Liver (tissue), 9 donors: ENCODE measurements around the gene TCEANC. TPM values are rescaled to one million over a fixed set of nuclear protein-coding genes. Genes with fewer than 3 reads are reported as not detected.
"Not testable (repeated sequence)": the region's sequence is repeated elsewhere in the genome, so short reads cannot be mapped to it uniquely, and the experiment has no call there.

Experiments
- DNase-seq: peaks from one replicate; pipeline ENCODE4 v3.0.0-alpha.2; 2017; ENCODE audit warnings: low spot score
- H3K27ac ChIP-seq, 2 donors: one replicate each; pipeline ENCODE4 v1.7.0; 2013; ENCODE audit warnings: inconsistent platforms in 2 of 2, low read length in 2 of 2, control low read depth in 1 of 2, low read depth in 1 of 2, mild to moderate bottlenecking in 1 of 2
- H3K27me3 ChIP-seq, 4 donors: one replicate each; pipeline versions ENCODE4 v1.6.1 to v1.7.0; 2013; ENCODE audit warnings: low read length in 3 of 4, inconsistent platforms in 1 of 4, mild to moderate bottlenecking in 1 of 4, moderate library complexity in 1 of 4; ENCODE audit not compliant: control insufficient read depth in 4 of 4, insufficient read depth in 4 of 4
- H3K36me3 ChIP-seq, 4 donors: one replicate each; pipeline versions ENCODE4 v1.6.1 to v1.7.0; 2013; ENCODE audit warnings: low read length in 3 of 4, mild to moderate bottlenecking in 3 of 4, low read depth in 1 of 4, moderate library complexity in 1 of 4; ENCODE audit not compliant: control insufficient read depth in 4 of 4, insufficient read depth in 3 of 4
- H3K4me1 ChIP-seq, 4 donors: one replicate each; pipeline versions ENCODE4 v1.6.1 to v1.7.0; 2013; ENCODE audit warnings: low read length in 3 of 4, mild to moderate bottlenecking in 3 of 4, moderate library complexity in 1 of 4; ENCODE audit not compliant: control insufficient read depth in 4 of 4, insufficient read depth in 4 of 4
- H3K4me3 ChIP-seq, 3 donors: one replicate each; pipeline versions ENCODE4 v1.6.1 to v1.7.0; 2013; ENCODE audit warnings: low read length in 3 of 3, control low read depth in 1 of 3, low read depth in 1 of 3, mild to moderate bottlenecking in 1 of 3
- H3K9ac ChIP-seq, 2 donors: one replicate each; pipeline ENCODE4 v1.7.0; 2013; ENCODE audit warnings: low read length in 2 of 2, mild to moderate bottlenecking in 2 of 2, moderate library complexity in 2 of 2, control low read depth in 1 of 2, low read depth in 1 of 2
- H3K9me3 ChIP-seq, 4 donors: one replicate each; pipeline versions ENCODE4 v1.6.1 to v1.7.0; 2013; ENCODE audit warnings: low read length in 3 of 4; ENCODE audit not compliant: control insufficient read depth in 4 of 4
- FOXA1 ChIP-seq: IDR thresholded peaks from 2 replicates; pipeline ENCODE4 v1.6.1; 2016; ENCODE audit warnings: antibody characterized with exemption
- JUND ChIP-seq, 2 donors: IDR thresholded peaks; 2 replicates each; pipeline ENCODE4 v1.6.1; 2016; ENCODE audit warnings: antibody characterized with exemption in 2 of 2
- NR2F2 ChIP-seq: IDR thresholded peaks from 2 replicates; pipeline ENCODE4 v1.6.1; 2016; ENCODE audit warnings: antibody characterized with exemption
- RXRA ChIP-seq, 2 donors: IDR thresholded peaks; 2 replicates each; pipeline ENCODE4 v1.6.1; 2017 to 2018; ENCODE audit warnings: antibody characterized with exemption in 2 of 2, mild to moderate bottlenecking in 1 of 2
- YY1 ChIP-seq: IDR thresholded peaks from 2 replicates; pipeline ENCODE4 v1.6.1; 2016; ENCODE audit warnings: antibody characterized with exemption, mild to moderate bottlenecking
- WGBS: extraction: QIAGEN DNeasy Blood & Tissue Kit; methylation state at CpG from one replicate; pipeline ENCODE4 v1.1.7; 2013; 5-methylcytosine and 5-hydroxymethylcytosine counted together
- polyA plus RNA-seq, 2 donors: library from polyadenylated mRNA; stranded (reverse) in 1 of 2; unstranded in 1 of 2; fragments of 200-250 nt in 1 of 2; fragments of >200 nt in 1 of 2; fragmentation: Nextera tagmentation in 1 of 2; extraction: Ambion mirVana in 1 of 2; gene quantifications; one replicate each; pipeline versions ENCODE4 v1.2.1 to v1.2.3, GENCODE V29; 2013 to 2015
- total RNA-seq, 2 donors: library from RNA; depleted of rRNA; stranded (reverse); fragments of >200 nt; gene quantifications; one replicate each; pipeline ENCODE4 v1.2.3, GENCODE V29; 2014
- TF ChIP-seq, protein P1 (sequence below): IDR thresholded peaks from 2 replicates; pipeline ENCODE4 v1.6.1; 2016; ENCODE audit warnings: antibody characterized with exemption
- TF ChIP-seq, protein P2 (sequence below): IDR thresholded peaks from 2 replicates; pipeline ENCODE4 v1.6.1; 2016; ENCODE audit warnings: antibody characterized with exemption
- TF ChIP-seq, protein P3 (sequence below): IDR thresholded peaks from 2 replicates; pipeline ENCODE4 v1.6.1; 2016; ENCODE audit warnings: antibody characterized with exemption
- TF ChIP-seq, protein P4 (sequence below): fragments of 150-350 bp; IDR thresholded peaks from 2 replicates; pipeline ENCODE4 v1.5.1; 2017; ENCODE audit warnings: improper control_type of control experiment, low read depth, low read length; ENCODE audit not compliant: missing input control
- donor health status: healthy.
- donor health status: healthy.
- donor health status: healthy.
- donor health status: healthy.
- donor health status: healthy.

The TCEANC gene
- total and polyA plus RNA-seq, 4 donors, result 0.73 to 7.7 (median 3.6) TPM

DNA sequence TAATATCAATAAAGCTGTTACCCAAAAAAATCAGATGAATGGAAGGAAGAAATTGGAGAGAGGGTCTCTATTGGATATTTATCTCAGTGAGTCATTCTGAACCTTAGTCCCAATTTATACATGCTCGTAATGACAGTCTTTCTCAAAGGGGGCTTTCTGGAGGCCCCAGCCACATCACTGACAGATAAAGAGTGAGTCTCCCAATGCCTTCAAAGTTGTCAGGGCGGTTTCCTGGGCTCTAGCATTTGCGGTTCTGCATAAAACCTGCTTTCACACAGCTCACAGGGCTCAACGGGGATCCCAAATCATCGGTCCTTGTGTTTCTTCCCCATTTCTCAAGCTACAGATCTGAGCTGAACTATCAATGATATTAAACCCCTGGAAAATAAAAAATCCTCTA is 17.3 kb downstream of the TCEANC start:
- Histone ChIP-seq H3K4me3 (no peak overlapping the region), H3K9ac (no peak overlapping the region), H3K4me1 (peaks cover 0 to 2% (median 0%) of the 10 kb centered on the region in 4 donors), H3K27ac (no peak overlapping the region), H3K9me3 (peaks cover 0 to 3% (median 0%) of the 10 kb centered on the region in 4 donors), H3K36me3 (no peaks in the 10 kb centered on the region), H3K27me3 (no peaks in the 10 kb centered on the region)
- DNase-seq, result no peak
- WGBS, result 89% methylated on average over 5 of the region's 5 CpGs
- TF ChIP-seq NR2F2 (no peak), YY1 (no peak), RXRA (IDR thresholded peaks at IDR 0.05) (no peak)
- TF ChIP-seq, protein P1, sequence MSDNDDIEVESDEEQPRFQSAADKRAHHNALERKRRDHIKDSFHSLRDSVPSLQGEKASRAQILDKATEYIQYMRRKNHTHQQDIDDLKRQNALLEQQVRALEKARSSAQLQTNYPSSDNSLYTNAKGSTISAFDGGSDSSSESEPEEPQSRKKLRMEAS, result no peak
- TF ChIP-seq, protein P2, sequence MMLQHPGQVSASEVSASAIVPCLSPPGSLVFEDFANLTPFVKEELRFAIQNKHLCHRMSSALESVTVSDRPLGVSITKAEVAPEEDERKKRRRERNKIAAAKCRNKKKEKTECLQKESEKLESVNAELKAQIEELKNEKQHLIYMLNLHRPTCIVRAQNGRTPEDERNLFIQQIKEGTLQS, result no peak

DNA sequence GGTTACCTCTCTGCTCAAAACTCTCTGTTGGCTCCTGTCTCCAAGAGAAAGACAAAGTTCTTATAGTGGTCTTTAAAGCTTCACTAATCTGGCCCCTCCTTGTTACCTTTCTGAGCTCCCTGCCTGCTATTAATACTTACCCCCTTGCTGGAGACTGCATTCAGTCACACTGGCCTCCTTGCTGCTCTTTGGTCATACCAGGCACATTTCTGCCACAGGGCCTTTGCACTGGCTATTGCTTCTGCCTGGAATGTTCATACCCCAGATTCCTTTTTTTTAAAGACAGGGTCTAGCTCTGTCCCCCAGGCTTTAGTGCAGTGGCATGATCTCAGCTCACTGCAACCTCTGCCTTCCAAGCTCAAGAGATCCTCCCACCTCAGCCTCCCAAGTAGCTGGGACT is 20.1 kb downstream of the TCEANC start:
- Histone ChIP-seq H3K27me3 (no peaks in the 10 kb centered on the region), H3K27ac (no peak overlapping the region), H3K4me3 (no peak overlapping the region), H3K9ac (no peak overlapping the region), H3K9me3 (peaks cover 0 to 3% (median 0%) of the 10 kb centered on the region in 4 donors), H3K36me3 (no peaks in the 10 kb centered on the region), H3K4me1 (no peaks in the 10 kb centered on the region)
- no peak for DNase-seq
- TF ChIP-seq NR2F2, result no peak

DNA sequence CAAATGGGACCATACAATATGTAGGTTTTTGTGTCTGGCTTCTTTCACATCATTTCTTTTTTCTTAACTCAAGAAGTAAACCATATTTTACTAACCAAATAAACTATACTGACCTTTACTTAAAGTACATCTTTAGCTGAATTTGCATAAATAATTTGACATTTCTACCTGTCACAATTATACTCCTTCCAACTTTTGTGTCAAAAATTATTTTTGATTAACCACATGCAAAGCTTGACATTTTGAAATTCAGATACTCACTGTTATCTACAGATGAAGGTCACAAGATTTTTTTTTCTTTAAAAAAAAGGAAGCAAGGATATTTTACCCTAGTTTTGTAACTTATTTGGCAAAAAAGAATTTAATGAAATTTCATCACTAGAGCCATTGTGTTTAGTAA is 23.9 kb downstream of the TCEANC start:
- Histone ChIP-seq H3K9me3 (peaks cover 0 to 3% (median 0%) of the 10 kb centered on the region in 4 donors), H3K4me1 (no peaks in the 10 kb centered on the region), H3K36me3 (no peaks in the 10 kb centered on the region), H3K27me3 (peaks cover 0 to 2% (median 0%) of the 10 kb centered on the region in 4 donors), H3K27ac (no peak overlapping the region), H3K4me3 (no peak overlapping the region), H3K9ac (no peak overlapping the region)
- TF ChIP-seq FOXA1, result no peak
- TF ChIP-seq JUND (IDR thresholded peaks at IDR 0.05), result no peak
- TF ChIP-seq, protein P3, sequence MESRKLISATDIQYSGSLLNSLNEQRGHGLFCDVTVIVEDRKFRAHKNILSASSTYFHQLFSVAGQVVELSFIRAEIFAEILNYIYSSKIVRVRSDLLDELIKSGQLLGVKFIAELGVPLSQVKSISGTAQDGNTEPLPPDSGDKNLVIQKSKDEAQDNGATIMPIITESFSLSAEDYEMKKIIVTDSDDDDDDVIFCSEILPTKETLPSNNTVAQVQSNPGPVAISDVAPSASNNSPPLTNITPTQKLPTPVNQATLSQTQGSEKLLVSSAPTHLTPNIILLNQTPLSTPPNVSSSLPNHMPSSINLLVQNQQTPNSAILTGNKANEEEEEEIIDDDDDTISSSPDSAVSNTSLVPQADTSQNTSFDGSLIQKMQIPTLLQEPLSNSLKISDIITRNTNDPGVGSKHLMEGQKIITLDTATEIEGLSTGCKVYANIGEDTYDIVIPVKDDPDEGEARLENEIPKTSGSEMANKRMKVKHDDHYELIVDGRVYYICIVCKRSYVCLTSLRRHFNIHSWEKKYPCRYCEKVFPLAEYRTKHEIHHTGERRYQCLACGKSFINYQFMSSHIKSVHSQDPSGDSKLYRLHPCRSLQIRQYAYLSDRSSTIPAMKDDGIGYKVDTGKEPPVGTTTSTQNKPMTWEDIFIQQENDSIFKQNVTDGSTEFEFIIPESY, result no peak
- TF ChIP-seq, protein P4, sequence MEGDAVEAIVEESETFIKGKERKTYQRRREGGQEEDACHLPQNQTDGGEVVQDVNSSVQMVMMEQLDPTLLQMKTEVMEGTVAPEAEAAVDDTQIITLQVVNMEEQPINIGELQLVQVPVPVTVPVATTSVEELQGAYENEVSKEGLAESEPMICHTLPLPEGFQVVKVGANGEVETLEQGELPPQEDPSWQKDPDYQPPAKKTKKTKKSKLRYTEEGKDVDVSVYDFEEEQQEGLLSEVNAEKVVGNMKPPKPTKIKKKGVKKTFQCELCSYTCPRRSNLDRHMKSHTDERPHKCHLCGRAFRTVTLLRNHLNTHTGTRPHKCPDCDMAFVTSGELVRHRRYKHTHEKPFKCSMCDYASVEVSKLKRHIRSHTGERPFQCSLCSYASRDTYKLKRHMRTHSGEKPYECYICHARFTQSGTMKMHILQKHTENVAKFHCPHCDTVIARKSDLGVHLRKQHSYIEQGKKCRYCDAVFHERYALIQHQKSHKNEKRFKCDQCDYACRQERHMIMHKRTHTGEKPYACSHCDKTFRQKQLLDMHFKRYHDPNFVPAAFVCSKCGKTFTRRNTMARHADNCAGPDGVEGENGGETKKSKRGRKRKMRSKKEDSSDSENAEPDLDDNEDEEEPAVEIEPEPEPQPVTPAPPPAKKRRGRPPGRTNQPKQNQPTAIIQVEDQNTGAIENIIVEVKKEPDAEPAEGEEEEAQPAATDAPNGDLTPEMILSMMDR, result no peak
- no peak for DNase-seq

DNA sequence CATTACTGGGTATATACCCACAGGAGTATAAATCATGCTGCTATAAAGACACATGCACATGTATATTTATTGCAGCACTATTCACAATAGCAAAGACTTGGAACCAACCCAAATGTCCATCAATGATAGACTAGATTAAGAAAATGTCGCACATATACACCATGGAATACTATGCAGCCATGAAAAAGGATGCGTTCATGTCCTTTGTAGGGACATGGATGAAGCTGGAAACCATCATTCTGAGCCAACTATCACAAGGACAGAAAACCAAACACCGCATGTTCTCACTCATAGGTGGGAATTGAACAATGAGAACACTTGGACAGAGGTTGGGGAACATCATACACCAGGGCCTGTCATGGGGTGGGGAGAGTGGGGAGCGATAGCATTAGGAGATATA is 26.8 kb downstream of the TCEANC start:
- not testable (repeated sequence) for H3K4me3 ChIP-seq, H3K36me3 ChIP-seq, DNase-seq, H3K4me1 ChIP-seq, H3K9ac ChIP-seq, H3K9me3 ChIP-seq, H3K27me3 ChIP-seq, H3K27ac ChIP-seq
- 99% methylated on average over 4 of the region's 4 CpGs for WGBS
